NT2/D1 (cell line): ENCODE measurements around the gene ICA1.

ENCODE experiments used
- SUZ12 ChIP-seq: IDR thresholded peaks from 2 replicates; pipeline ENCODE4 v1.6.1; 2011; ENCODE audit not compliant: insufficient read length, insufficient read depth; ENCODE audit errors: extremely low read depth
- YY1 ChIP-seq: IDR thresholded peaks from 2 replicates; pipeline ENCODE4 v1.6.1; 2011; ENCODE audit not compliant: insufficient read length, insufficient read depth

- no peak for TF ChIP-seq YY1
- TF ChIP-seq SUZ12 = no peak
Observed at GRCh38 chr7:8227261-8227660, 34.7 kb downstream of the ICA1 start.
